VCaP (cell line): ENCODE results near the gene DHFR.
"Not testable (repeated sequence)": the region's sequence is repeated elsewhere in the genome, so short reads cannot be mapped to it uniquely, and the experiment has no call there.

Experiments
- H3K27ac ChIP-seq: fragments of 450-650 bp; 2 replicates; pipeline ENCODE4 v1.5.1; 2017
- CTCF ChIP-seq: fragments of 450-650 bp; conservative IDR thresholded peaks from 2 replicates; pipeline ENCODE4 v1.5.1; 2017; ENCODE audit warnings: mild to moderate bottlenecking, moderate library complexity

Gene DHFR

GRCh38 chr5:80668016-80668969 lies 13.5 kb upstream of the DHFR start:
- no peak for TF ChIP-seq CTCF

GRCh38 chr5:80667384-80667783 lies 12.6 kb upstream of the DHFR start:
- TF ChIP-seq CTCF = no peak
- H3K27ac ChIP-seq = no peak overlapping the region

More at GRCh38 chr5:80668016-80668969, 13.5 kb upstream of the DHFR start:
- no peak overlapping the region for H3K27ac ChIP-seq

GRCh38 chr5:80665057-80665456 lies 10.3 kb upstream of the DHFR start:
- no peak for TF ChIP-seq CTCF
- H3K27ac ChIP-seq = no peak overlapping the region

- TF ChIP-seq CTCF = no peak
- H3K27ac ChIP-seq = no peak overlapping the region
Measured at GRCh38 chr5:80662108-80662507, 7.3 kb upstream of the DHFR start.

GRCh38 chr5:80660661-80661060 lies 5.9 kb upstream of the DHFR start:
- H3K27ac ChIP-seq = not testable (repeated sequence)

GRCh38 chr5:80659106-80659505 lies 4.3 kb upstream of the DHFR start:
- TF ChIP-seq CTCF = no peak
- H3K27ac ChIP-seq = no peak overlapping the region

GRCh38 chr5:80656425-80656824 lies 1.6 kb upstream of the DHFR start:
- H3K27ac ChIP-seq = peak overlapping the region; percentile 83; the same call in 1 of the 2 replicates
- no peak for TF ChIP-seq CTCF

GRCh38 chr5:80655231-80655774 lies 520 bp upstream of the DHFR start:
- H3K27ac ChIP-seq = peak overlapping the region; percentile 83
- TF ChIP-seq CTCF = no peak
